Muscle of back (tissue), 11 donors: ENCODE results near the gene ETNK2. TPM values are rescaled to one million over a fixed set of nuclear protein-coding genes. Genes with fewer than 3 reads are reported as not detected.
A peak's percentile ranks its signal among the peaks of the same experiment; 100 is the strongest.

ENCODE experiments used
- DNase-seq, 3 donors: peaks; one replicate each; pipeline versions ENCODE4 v3.0.0 to v3.0.0-alpha.2; 2013
- polyA plus RNA-seq, 10 donors: library from polyadenylated mRNA; unstranded; fragments of 120-200 nt; gene quantifications; one replicate each; pipeline ENCODE4 v1.2.1, GENCODE V29; 2013; ENCODE audit not compliant: insufficient read length in 10 of 10

The ETNK2 gene
- polyA plus RNA-seq, 10 donors: 1.8 to 5.4 (median 3.0) TPM

DNA sequence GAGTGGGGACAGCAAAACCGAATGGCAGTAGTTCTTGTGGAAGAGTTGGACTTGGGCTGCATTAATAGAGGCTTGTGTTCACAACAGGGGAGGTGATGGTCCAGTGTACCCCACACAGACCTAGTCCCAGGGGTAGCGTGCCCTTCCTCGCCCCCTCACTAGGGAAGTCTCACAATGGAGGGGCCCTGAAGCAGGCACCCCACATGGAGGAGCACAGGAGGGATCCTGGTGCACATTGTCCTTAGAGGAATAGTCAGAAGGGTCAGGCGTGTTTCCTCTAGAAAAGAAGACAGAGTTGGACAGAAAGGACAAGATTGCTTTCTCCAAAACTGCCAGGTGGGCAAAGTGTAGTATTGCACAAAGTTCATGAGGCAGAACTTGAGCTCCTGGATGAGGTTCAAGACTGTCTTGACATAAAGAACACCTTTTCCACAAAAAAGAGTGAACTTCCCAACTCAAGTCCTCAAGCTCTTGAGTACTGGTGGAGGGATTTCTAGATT lies 23.3 kb downstream of the ETNK2 start:
- DNase-seq: no peak

DNA sequence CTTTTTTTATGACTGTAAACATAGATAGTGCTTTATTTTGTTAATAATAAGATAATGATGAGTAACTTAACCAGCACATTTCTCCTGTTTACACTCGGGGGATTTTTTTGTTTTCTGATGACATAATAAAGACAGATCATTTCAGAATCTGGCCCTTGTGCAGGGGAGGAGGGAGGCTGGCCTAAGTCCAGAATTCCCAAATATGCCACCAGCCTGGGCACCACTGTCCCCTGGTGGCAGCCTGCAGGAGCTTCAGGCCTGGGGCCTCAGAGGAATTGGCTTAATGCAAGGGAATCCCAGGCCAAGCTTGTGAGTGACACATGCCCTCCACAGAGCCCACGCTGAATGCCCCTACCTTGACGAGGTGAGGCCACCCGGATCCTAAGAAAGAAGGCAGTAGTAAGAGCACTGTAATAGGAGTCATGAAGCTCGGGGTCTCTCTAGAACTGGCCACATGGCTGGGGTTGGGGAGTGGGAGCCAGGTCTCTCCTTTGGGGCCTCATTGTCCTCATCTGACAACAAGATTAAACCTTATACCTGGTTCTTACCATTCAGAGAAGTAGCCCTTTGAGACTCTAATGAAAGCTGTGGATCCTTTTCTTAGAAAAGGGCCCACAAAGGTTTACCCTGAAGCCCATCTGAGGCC lies 24.1 kb downstream of the ETNK2 start:
- peak; percentile 43 to 63 (median 51) for DNase-seq

DNA sequence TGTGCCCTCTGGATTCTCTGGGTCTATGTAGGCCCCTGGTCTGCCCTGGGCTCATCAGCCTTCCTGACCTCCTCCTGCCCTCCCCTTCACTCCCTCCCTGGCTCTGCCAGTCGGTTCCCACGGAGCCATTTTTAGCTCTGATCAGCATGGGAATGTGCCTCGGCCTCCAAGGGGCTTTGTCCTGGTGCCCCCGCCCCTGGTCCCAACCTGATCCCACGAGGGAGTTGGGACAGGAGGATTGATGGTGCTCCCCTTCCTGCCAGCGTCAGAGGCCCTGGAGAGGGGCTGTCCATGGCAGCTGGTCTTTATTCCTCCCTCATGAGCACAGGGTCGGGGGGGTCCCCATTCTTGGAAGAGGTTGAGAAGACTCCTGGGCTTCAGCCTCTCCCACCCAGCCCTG lies 24.9 kb downstream of the ETNK2 start:
- no peak for DNase-seq

DNA sequence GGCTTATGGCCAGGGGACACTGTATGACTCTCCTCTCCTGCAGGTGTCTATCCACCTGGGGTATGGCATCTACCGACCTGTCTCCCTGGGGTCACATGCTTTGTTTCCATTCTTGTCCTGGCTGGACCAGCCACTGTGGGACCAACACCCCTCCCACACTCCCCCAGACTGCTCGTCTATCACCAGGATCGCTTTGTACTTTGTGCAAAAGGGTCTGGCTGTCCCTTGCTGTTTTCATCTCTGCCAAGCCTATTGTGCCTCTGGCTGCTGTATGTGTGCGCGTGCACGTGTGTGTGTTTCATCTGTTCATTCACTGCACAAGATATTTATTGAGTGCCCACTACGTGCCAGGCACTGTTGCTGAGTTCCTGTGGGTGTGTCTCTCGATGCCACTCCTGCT lies 25.5 kb downstream of the ETNK2 start:
- no peak for DNase-seq

DNA sequence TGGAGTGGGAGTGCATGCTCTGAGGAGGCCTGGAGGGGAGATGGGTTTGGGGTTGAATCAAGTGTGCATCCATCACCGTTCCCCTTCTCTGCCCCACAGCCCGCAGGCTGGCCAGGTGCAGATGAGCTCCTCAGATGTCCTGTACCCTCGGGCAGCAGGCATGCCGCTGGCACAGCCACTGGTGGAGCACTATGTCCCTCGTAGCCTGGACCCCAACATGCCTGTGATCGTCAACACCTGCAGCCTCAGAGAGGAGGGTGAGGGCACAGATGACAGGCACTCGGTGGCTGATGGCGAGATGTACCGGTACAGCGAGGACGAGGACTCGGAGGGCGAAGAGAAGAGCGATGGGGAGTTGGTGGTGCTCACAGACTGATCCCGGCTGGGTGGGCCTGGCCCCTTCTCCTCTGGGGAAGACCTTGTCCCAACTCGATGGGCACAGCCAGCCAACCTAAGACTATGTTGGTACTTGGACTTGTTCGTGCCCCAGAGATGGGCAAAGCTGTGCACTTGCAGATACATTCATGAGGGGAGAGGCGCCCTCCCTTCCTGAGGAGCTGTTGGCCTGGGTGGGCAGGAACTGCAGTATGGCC lies 26.0 kb downstream of the ETNK2 start:
- DNase-seq: no peak

DNA sequence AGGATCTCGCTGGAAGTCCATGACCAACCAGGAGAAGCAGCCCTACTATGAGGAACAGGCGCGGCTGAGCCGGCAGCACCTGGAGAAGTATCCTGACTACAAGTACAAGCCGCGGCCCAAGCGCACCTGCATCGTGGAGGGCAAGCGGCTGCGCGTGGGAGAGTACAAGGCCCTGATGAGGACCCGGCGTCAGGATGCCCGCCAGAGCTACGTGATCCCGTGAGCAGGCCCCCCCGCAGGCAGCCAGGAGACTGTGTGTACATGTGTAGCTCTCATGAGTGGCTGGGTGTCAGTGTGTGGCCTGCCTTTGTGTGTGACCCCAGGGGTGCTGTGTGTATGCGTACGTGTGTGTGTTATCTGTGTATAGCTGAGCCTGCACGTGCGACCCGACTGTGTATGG lies 27.2 kb downstream of the ETNK2 start:
- DNase-seq: no peak

DNA sequence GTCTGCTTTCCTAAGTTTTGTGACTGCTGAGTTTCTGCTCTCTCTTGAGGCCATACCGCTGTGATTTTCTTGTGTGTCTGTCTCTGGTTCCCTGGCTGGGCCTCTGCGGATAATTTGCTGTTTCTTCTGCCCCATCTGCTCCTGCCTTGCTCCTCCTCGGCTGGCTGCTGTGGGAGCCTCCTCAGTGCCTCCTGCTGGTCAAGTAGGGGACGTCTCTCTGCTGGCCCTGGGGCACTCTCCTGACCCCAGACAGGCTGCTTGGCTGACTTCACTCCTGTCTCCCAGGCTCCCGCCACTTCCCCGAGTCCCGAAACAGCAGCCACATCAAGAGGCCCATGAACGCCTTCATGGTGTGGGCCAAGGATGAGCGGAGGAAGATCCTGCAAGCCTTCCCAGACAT lies 28.5 kb downstream of the ETNK2 start:
- DNase-seq: no peak

DNA sequence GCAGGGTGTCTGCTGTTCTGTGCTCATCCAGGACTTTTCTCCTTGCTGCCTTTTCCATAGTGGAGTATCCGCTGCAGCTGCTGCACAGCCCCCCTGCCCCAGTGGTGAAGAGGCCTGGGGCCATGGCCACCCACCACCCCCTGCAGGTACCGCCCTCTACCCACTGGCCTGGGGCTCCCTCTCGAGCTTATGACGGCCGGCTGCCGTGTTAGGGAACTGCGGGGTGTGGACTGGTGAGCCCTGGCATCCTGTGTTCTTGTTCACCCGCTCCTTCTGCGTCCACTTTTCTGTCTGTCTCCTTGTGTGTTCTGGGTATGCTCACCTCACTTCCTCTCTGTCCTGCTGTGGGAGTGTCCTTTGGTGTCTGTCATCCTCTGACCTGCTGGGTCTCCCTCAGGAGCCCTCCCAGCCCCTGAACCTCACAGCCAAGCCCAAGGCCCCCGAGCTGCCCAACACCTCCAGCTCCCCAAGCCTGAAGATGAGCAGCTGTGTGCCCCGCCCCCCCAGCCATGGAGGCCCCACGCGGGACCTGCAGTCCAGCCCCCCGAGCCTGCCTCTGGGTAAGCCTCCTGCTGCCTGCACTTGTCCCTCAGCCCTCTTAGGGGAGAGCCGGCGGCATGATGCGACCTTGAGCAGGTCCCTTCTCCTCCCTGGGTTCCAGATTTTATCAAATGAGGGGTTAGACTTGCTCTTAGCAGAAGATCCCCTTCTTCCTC lies 29.8 kb downstream of the ETNK2 start:
- no peak for DNase-seq

DNA sequence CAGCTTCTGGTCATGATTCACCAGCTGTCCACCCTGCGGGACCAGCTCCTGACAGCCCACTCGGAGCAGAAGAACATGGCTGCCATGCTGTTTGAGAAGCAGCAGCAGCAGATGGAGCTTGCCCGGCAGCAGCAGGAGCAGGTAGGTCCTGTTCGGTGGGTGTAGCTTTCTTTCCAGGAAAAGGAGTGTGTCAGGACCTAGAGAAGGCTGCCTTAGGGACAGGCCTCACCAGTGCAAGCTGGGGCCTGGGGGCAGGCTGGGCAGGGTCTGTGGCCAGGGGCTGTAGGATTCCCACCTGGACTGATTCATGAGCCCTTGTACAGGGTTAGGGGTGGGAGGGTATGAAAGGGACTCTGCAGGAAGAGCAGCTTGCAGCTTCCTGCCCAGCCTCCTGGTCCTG lies 35.3 kb downstream of the ETNK2 start:
- DNase-seq: no peak

DNA sequence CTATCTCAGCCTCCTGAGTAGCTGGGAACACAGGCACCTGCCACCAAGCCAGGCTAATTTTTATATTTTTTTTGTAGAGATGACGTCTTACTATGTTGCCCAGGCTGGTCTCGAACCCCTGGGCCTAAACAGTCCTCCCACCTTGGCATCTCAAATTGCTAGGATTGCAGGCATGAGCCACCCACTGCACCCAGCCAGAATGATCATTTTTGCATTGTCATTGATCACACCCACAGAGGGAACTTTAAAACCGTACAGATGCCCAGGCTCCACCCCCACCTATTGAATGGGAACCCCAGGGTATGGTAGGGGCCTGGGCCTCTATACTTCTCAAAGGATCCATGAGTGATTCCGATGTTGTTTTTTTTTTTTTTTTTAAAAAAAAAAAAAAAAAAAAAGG lies 36.7 kb downstream of the ETNK2 start:
- DNase-seq: no peak

DNA sequence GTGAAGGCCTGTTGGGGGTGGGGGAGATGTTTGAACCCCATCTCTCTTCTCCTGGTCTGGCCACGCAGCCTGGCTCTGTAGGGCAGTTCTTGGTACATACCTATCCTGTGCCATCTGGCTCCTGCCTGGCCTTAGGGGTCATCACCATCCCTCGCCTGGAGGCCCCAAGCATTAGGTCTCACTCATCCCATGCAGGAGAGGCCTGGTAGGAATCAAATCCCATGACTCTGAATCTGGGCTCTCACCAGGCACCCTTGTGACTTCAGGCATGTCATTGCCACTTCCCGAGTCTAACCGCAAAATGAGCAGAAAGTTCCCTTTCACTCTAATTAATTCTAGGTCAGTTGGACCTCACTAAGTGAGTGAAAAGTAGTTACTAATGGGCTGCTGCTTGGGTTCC lies 37.2 kb downstream of the ETNK2 start:
- no peak for DNase-seq

DNA sequence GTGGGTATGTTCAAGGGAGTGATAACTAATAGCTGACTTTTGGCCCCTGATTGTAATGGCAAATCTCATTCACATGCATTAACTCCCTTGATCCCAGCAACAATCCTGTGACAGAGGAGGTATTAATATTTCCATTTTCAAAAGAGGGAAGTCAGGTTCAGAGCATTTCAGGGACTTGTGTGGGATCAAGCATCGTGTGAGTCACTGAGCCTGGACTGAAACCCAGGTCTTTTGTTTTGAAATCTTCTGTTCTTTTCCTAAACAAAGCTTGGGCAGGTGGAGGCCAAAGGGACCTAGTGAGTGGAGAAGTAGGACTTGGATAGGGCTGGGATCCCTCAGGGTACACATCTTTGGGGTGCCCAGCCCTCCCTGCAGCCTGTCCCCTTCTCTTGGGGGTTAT lies 37.9 kb downstream of the ETNK2 start:
- DNase-seq: no peak

DNA sequence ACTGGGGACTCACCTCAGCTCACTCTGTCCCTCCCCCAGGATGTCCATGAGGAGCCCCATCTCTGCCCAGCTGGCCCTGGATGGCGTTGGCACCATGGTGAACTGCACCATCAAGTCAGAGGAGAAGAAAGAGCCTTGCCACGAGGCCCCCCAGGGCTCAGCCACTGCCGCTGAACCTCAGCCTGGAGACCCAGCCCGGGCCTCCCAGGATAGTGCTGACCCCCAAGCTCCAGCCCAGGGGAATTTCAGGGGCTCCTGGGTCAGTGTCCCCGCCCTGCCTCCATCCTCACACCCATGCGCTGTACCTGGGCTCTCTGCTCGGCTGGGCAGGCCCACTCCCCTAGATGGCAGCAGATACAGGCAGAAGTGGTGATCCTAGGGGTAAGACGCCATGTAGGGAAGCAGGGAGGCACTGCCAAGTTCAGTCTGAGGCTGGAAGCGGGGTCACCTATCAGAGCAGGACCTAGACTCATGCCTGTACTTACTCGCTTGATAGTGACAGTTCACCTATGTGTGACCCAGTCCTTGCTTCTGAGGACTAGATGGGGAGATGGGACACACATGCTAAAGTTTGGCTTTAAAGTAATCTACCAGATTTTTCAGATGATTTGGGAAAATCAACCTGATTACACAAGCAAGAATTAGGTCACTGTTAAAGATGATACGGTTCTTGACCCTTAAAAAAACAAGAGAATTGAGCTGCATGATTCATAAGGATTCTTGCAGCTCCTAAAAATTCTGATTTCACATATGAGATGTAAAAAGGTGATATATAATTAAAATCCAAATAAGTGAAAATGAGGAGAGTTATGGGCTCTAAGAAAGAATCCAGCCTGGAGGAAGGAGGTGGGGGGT lies 38.7 kb downstream of the ETNK2 start:
- DNase-seq: no peak

DNA sequence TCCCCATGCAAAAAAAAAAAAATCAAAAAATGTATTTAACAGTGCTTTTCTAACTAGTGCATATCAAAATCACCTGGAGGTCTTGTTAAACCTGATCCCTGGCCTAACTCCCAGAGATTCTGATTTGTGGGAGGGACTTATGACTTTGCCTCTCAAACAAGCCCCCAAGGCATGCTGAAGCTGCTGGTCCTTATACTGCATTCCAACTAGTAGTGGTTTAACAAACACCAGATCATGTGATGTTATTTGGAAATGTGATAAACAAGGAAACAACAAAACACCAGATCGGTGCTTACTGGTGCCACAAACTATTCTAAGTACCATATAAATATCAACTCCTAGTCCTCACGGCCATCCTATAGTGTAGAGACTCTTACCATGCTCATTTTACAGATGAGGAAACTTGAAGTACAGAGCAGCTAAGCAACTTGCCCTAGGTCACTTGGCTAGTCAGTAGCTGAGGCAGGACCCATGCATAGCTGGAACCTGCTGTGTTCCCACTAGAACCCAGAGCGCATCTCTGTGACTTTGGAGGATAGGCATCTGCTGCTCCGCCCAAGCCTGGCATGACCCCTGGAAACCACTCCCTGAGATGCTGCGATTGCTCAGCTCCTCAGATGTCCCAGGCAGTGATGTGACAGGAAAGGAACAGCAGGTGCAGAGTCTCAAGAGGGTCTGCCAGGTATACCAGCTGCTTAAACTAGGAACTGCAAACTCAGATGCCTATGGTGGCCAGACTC lies 40.8 kb downstream of the ETNK2 start:
- DNase-seq: no peak

DNA sequence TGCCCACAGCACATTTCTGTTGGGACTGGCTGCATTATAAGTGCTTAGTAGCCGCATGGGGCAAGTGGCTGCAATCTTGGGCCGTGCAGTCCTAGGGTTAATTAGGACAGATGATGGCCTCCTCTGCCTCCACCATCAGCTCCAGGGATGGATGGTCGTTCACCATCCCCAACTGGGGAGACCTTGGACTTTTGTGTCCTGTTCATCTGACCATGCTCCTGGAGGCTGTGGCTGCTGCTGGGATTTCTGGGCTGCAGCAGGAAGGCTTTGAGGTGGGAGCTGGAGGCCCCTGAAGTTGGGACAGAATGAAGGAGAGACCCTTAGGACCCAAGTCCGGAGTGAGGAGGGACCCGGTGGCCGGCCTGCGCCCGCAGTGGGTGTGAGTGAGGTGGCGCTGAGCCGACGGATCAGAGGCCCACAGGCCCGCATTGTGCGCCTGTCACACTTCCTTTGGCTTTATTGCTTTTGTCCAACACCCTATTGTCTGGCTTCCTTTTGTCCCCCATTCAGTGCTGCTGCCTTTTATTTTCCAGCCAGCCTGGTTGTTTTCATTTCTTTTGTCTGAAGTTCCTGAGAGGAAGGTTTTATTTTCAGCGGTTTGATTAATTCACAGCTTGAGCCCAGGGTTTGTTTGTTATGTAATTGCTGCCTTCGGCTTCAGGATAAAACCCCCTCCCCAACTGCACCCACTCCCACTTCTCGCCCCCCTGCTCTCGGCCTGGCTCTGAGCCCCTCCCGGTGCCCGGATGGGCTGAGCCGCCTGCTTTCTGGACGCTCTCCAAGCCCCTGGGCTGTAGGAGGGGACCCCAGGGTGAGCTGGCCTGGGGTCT lies 43.3 kb downstream of the ETNK2 start:
- DNase-seq: no peak

DNA sequence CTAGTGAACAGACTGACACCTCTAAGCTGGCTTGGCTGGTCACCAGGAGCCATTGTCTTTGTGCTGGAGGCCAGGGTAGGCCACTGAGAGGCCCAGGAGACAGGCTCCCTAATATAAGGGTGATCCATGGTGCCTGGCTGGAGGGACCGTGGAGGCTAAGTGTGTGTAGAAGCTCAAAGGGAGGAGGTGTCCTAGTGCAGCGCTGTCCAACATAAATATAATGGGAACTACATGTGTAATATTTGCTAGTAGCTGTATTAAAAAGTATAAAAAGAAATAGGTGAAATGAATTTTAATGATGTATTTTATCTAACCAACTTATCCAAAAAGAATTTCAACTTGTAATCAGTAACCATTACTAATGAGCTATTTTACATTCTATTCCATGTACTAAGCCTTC lies 44.0 kb downstream of the ETNK2 start:
- DNase-seq: no peak

DNA sequence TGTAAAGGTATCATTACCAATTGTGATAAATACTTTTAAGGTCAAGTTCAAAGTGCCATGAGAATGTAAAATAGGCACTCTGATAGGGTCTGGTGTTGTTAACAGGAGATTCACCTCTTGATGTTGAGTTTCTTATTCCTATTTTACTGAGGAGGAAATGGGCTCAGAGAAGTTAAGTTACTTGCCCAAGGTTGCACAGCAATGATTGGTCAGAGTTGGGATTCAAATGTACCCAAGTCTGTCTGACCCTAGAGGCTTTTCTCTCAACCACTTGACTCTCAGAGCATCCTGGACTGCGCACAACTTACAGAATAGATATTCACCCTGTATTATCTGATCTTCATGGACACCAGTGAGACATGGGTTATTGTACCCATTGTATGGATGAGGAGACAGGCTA lies 45.0 kb downstream of the ETNK2 start:
- no peak for DNase-seq

DNA sequence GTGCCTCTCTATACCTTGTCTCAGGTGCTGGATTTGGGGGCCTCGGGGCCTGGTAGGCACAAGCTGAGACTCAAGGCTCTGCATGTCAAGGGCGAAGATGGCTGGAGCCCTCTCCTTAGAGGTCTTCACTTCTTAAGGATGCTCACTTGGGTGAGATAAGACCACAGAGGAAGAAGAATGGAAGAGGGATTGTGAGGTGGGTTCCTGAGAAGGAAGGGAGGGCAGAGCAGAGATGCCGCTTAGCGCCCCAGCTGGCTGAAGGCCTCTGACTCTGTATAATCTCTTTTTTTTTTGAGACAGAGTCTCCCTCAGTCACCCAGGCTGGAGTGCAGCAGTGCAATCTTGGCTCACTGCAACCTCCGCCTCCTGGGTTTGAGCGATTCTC lies 46.7 kb downstream of the ETNK2 start:
- DNase-seq: no peak

DNA sequence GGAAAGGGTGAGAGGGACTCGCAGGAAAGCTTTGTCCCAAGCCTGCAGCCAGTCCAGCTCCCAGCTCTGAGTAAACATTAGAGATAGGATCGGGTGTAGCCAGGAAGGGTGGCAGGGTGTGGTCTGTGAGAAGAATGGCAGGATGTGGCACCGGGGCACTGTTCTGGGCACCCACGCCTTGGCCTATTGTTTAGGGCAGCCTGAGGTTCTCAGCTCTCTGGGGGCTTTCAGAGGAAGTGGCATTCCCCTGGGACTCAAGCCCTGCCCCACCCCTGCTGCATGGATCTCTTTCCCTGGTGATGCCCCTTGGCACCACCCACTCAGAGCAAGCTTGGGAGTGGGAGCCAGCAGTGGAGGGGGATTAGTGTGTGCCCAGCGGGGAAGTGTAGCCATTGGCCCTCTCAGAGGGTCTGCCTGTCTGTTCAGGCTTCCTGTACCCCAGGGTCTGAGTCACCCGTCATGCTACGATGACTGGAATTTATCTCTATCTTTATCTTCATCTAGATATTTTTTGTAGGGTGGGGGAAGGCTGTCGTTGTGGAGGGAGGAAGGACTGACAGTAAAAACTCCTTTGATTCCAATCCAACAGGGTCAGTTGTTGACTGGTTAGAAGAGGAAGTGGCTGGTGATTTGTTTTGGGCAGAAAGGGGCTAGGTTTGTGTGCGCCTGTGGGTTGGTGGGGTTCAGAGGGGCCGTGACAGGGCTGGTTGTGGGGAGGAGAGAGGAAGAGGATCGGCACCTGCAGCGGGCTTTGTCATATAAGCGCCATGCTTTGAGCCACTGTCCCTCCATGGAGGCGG lies 47.3 kb downstream of the ETNK2 start:
- DNase-seq: no peak

DNA sequence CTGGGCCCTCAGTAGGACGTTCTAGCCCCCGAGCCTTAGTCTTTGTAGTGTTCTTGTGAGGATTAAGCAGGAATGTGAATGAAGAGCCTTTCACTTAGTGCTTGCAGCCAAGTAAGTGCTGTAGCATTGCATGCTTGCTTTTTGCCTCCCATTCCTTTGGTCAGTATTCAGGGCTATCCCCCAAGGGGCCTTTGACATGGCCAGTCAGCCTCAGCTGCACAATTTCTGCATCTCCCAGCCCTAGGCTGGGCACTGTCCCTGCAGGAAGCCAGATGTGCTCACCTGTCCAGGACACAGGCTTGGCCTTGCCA lies 48.5 kb downstream of the ETNK2 start:
- DNase-seq: no peak
